HG03097 (cell line): ENCODE results near the gene SIM2.

Source experiments
- ATAC-seq: cut with Tn5 transposase; IDR thresholded peaks from one replicate; pipeline ENCODE4 v1.9.1; 2021; ENCODE audit not compliant: unreplicated experiment, low FRiP score

SIM2 gene

DNA sequence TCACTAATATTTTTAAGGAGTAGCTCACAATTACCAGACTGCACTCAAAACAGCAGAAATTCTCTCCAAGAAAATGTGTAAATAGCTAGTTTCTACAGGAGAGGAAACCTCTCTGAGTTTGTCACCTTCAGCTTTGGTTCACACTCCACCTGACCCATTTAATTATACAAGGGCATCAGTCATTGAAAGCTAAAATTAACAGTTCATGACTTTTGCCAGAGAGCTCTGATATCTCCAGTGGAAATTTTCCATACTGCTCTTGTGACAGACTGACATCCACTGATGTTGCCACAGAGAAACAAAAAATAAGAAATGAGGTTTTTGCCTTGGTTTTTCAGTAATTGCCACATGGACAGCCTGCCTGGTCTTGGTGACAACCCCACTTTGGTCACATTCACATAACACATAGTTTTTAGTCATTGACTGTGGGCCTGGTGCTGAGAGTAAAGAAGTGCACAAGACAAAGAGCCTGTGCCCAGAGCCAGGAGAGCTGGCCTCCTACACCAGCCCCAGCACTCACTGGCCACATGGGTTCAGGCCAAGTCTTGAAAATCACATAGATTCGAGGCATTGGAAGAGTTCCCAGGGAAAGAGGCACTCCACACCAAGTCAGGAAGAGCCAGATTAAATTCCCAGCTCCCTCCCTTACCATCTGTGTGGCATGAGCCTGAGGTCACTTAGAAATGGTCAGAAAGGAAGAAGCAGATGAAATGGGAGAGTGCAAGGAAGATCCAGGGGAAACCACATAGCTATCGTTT is 13.8 kb upstream of the SIM2 start:
- no peak for ATAC-seq

DNA sequence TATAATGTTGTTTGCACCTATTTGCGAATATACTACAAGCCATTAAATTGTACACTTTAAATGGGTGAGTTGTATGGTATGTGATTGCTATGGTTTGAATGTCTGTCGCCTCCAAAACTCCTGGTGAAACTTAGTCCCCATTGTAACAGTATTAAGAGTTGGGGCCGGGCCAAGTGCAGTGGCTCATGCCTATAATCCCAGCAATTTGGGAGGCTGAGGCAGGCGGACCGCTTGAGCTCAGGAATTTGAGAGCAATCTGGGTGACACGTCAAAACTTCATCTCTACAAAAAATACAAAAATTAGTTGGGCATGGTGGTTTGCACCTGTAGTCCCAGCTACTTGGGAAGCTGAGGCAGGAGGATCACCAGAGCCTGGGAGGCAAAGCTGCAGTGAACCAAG is 12.0 kb upstream of the SIM2 start:
- ATAC-seq, result no peak

DNA sequence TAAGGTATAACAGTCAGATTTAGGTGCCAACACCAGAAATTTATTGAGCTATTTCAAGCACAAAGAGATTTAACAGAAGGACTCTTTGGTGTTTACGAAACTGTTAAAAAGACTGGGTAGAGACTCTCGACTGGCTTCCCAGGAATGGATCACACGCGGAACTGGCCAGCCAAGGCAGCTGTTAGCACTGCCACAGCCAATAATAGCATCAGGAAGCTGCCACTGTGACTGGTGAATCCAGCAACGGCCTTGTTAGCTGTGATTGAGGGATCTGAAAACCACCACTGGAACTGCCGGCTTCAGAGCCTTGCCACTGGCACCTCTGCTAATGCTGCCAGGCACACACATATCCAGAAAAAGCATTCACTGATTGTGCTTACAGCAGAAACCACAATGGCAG is 10.6 kb upstream of the SIM2 start:
- ATAC-seq, result no peak

DNA sequence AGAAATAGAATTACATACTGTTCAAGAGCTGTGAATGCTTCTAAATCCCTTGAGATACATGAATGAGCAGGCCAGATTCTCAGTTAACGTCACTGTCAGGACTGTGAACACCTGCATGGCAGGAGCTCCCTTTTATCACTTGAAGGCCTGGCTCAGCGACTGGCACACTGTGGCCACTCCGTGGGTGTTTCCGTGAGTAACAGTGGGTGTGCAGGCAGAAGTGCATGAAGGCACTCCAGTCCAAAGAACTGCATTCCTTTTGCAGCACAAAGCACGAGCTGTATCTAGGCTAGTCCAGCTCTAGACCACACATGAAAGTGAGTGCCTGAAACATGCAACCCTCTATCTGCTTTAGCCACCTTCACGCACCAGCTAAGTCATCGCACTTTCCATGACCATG is 9.6 kb upstream of the SIM2 start:
- ATAC-seq, result no peak

DNA sequence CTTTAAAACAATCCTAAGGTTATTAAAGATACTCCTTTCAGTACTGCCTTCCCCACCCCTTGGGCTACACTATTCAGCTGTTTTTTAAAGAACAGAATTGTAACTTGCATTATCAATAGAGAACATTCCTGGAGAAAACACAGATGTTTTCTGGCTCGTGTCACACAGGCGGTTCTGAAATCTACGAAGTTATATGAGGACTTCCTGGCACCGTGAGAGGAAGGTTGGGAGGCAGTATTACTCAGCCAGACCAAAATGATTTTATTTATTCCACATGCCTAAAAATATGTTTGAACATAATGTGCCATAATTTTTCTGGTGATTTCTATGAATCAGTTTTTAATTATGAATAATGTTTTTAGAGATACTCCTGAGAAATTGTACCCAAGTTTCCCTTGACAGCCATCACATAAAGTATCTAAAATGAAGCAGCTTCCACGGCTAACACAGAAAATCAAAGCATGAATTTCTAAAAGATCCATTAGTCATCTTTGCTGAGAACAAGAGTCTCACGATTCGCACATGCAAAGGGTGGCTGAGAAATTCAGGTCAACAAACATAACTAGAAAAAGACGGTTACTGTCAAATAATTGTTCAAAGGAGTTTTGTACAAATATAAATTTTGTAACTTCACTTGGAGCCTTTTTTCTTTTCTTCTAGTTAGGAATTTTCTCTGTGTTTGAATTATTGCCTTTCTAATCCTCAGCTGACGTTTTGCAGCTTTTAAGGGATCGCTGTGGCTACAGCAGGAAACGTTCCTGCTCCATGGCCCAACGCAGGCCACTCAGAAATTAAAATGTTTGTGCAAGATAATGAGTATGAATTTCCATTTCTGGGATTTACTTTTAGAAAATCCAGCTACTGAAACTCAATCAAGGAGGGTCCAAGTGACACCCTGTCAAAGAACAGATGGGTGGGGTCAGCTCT is 8.0 kb upstream of the SIM2 start:
- ATAC-seq, result no peak

DNA sequence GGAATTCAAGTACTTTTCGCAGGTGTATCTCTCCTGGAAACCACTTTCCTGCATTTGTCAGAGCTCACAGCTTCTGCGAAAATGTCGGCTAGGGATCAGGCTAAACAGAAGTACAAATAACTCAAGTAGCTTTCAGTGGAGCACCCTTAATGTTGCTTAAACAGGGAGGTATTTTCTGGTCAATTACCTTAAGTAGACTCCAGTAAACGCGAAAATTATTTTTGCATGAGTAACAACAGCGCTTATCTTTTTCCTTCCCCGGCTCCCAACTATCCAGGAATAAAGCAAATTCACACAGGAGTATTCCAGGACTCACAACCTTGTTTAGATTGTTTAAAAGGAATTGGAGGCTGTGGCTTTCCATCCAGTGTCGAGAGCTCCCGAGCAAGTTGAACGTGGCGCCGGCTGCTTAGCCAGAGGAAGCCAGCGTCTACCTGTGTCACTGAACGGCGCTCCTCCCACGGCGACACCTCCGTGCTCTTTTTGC is 7.3 kb upstream of the SIM2 start:
- no peak for ATAC-seq

DNA sequence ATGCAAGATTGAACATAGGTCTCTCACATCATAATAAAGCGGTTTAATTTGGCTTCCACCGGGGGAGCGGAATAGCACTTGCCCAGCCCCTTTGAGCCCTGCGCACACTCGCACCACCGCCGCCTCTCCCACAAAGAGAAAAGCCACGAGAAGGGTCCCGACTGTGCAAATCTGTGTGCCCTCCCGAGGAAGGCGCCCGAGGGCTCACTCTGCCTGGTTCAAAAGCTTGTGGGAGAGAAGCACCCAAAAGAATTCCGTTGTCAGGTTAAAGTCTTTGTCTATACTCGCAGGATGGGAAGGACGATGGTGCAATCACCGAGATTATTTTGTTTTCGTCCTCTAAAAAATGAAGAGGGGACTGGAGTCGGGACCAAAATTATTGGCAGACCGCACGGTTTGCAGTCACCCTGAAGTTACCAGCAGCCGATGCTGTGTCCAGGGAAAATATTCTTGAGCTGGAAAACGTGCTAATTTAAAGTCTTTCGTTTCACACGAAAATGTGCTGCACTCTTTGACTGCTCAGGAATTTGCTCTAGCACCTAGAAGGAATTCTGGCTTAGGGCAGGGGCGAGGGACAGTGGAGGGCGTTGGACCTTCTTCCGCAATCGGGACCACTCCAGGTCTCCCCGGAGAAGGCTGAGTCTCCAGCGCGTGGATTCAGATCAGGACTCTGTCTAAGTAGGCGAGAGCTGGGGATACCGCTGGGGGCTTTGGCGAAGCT is 6.6 kb upstream of the SIM2 start:
- no peak for ATAC-seq

DNA sequence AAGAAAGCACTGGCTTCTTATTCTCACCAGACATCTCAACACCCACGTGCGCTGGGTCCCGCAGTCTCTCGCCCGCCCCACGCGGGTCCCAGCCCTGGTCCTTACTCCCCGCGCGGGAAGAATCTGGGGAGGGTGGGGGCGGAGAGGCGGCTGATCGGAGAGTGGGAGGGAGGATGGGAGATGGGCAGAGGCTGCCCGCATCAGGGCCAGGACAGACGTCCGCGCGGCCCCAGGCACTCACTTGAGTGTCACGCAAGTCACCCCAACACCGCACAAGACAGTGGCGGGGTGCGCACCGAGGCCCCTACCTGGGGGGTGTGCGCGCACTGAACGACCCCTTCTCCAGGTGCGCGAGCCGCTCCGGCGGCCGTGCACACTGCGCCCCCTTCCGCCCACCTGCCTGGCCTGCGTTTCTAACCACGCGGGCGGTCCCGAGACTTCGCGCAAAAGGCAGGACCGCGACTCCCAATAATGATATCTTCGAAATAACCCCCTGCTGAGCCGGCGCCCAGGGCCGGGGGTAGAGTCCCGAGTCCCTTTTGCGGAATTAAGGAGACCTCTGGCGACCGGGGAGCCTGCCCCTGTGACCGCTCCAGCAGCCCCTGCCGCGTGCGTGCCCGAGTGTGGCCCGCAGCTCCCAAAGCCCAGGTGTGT is 6.0 kb upstream of the SIM2 start:
- ATAC-seq, result no peak

DNA sequence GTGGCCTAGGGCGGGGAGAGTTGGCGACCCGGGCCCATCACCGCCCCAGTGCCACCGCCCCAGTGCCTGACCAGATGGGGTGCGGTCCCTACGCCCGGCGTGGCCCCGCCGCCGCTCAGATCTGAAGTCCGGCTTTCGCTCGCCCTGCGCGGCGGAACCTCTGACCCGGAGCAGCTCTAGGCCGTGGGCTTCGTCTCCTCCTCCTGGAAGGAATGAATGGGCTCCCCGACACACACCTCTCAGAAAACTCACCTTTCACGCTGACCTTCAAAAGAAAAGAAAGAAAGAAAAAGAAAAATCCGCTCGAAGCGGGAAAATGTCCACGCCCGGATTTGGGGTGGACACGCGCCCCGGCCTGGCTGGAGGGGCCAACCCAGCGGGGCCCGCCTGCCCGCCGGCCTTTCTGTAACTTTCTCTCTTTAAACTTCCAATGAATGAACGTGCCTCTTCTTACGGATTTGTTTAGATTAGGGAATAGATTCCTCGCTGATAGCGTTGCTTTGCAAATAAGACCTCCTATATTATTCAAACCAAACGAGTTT is 5.4 kb upstream of the SIM2 start:
- no peak for ATAC-seq

DNA sequence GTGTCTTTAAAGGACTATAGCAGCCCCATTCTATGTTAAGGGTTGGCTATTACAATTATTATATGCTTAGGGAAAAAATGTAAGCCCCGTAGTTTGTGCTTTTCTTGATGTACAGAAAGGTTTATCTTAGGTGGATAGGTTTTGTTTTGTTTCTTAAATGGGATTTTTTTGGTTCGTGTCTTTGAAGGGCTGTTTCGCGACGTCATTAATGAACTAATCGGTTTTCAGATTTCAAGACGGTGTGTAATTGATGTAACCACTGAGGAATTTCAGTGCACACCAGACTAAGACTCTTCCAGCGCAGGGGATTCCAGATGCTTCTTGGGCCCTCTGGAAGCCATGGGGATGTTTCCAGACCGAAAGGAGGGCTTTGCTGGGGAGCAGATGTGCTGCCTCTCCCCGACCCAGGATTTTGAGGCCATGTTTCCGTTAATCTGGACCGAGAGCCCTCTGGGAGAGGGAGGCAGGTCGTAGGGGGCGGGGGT is 4.8 kb upstream of the SIM2 start:
- no peak for ATAC-seq

DNA sequence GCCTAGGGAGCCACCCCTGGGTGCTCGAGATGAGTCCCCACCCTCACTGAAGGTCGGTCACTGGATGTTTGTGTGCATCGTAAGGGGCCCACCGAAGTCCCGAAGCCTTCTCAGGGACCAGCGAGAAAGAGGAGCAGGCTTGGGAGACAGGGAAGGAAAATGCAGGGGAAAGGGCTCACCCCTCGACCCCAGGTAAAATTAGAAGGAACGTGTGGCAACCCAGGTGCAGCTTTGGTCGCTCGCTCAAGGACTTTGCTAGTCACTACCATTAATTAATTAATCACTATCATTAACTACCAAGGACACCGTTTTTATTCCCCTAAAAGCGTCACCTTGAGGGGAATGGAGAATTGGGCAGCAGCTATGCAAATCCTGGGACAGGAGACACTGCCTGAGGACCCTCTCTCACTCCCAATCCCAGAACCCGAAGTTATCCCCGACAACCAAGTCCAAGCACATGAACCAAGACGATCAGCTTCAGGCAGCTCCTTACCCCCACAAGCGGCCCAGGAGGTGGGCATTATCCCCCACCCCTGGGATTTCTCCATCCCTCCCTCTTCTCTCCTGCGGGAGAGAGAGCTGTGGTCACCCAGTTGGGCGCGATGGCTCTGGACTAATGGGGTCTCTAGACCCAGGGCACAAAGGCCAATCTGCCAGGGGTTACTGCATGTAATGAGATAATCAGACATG is 4.2 kb upstream of the SIM2 start:
- ATAC-seq, result no peak

DNA sequence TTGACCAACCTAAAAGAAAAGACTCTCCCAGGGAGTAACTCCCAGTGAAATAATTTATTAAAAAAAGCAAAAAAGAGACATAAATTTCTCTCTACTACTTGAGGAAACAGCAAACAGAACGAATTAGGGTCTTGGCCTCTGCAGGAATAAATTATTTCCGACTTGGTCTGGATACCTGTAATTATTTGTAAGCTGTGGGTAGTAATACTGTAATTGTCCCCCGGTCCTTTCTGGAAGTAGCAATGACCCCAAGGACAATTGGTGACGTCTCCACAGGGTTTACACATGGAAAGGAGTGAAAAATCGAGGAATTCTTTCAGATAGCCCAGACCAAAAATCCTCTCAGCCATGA is 3.7 kb upstream of the SIM2 start:
- no peak for ATAC-seq

DNA sequence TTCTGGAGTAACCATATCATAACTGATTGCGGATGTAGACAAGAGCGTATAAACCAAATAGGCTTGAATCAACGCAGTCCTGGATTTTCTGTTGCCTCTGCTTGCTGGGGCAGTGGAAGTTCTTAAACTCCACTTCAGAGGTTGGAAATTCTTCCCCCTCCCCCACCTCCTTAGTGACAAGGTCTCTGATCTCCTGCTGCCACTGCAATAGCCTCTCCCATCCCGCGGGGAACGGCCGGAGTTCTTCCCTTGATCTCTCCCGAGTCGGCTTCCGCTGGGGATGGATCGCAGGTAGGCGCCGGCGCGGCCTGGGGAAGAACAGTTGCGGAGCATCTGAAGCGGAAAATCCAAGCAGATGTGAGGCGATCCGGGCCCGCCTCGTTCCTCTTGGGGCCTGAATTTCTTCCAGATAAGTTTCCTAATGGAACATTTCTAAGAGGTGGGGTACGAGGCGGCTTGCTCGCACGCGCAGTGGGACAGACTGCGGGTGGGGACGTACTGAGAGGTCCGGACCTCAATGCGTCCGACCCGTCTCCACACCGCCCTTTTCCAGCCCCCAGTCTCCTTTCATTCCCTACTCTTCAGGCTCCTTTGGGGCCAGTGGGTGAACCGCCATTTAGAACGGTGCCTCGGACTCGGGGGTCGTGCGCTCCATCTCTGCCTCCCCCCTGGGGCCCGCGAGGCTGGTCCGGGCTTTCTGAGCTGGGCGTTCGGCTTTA is 3.1 kb upstream of the SIM2 start:
- no peak for ATAC-seq

DNA sequence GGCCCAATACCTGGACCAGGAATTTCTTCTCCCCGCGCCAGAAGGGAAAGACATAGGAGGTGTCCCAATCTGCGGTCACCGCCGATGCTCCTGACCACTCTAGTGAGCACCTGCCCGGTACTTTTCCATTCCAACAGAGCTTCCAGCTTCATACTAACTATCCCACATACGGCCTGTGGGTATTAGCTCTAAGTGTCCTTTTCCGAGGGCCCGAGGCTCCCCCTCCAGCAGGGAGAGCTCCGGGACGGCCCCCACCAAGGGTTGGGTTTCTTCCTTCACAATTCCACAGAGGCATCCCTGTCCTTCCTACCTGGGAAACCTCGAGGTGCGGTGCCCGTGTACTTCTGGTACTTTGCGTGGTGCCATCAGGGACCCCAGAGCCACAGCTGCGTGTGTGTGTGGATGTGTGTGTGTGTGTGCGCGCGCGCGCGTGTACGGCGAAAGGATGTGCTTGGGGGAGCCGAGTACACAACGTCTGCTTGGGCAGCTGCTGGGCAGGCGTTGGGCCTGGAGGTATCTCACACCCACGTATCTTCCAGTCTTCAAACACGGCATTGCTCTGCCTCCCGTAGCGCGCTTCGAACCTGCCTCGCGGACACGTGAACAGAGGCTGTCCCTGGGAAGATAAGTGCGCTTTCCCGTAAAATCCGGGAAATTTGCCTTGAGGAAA is 2.4 kb upstream of the SIM2 start:
- ATAC-seq, result no peak

DNA sequence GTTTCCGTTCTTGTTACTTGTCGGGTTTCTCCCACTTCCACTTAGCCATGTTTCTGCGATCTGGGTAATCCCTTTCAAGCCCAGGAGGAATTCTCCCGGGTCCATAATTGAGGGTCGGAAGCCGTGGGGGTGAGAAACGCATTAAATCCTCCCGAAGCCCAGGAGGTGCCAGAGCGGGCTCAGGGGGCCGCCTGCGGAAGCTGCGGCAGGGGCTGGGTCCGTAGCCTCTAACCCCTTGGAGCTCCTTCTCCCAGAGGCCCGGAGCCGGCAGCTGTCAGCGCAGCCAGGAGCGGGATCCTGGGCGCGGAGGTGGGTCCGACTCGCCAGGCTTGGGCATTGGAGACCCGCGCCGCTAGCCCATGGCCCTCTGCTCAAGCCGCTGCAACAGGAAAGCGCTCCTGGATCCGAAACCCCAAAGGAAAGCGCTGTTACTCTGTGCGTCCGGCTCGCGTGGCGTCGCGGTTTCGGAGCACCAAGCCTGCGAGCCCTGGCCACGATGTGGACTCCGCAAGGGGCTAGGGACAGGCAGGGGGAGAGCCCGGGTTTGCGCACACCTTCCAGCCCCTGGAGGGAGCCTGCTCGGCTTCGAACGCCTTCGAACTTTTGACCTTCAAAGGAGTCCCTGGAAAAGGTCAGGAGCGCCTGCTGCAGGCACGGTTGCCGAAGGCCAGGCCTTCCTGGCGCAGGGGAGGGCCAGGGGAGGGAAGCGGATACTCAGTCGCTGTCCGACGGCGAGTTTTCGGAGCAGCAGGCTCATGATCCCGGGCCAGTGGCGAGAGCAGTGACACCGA is 1.7 kb upstream of the SIM2 start:
- ATAC-seq, result no peak

DNA sequence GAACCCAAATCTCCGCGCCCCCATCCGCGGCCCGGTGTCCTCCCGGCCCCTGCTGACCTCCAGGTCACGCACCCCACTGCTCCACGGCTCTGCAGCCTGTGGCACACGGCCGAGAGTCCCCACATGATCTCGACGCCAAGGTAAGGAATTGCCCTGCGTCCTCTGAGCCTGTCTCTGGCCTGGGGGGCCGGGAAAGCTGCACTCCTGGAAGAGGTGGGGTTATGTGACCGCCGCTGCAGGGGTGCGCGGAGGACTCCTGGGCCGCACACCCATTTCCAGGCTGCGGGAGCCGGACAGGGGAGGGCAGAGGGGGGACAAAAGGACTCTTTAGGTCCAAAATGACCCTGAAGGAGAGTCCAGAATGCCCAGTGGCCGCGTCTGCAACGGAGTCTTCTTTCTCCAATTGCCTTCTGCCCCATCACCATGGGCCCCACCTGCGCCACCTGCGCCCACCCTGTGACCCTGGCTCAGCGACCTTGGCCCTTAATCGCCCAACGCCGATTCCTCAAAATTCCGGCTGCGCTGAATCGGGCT is 997 bp upstream of the SIM2 start:
- no peak for ATAC-seq

DNA sequence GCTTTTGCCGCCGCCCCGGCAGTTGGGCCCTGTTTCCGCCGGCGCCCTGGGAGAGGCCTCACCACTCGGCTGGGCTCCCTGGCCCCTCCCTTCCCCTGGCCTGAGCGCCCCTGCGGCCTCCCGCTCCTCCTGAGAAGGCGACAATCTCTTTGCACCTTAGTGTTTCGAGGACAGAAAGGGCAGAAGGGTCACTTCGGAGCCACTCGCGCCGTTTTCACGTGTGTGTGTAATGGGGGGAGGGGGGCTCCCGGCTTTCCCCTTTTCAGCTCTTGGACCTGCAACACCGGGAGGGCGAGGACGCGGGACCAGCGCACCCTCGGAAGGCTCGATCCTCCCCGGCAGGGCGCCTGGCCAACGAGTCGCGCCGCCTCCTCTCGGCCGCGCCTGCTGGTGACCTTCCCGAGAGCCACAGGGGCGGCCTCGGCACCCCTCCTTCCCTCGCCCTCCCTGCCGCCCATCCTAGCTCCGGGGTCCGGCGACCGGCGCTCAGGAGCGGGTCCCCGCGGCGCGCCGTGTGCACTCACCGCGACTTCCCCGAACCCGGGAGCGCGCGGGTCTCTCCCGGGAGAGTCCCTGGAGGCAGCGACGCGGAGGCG is 432 bp upstream of the SIM2 start:
- no peak for ATAC-seq
